Muscle layer of duodenum (tissue), 2 donors: ENCODE results near the gene NFYC.

Experiments used
- H3K27ac ChIP-seq: one replicate; pipeline ENCODE4 v1.7.0; 2013; ENCODE audit warnings: mild to moderate bottlenecking, low read length
- H3K27me3 ChIP-seq: one replicate; pipeline ENCODE4 v1.7.0; 2013; ENCODE audit warnings: low read depth, mild to moderate bottlenecking, control low read depth, low read length
- H3K36me3 ChIP-seq, 2 donors: one replicate each; pipeline ENCODE4 v1.7.0; 2013; ENCODE audit warnings: low read length in 2 of 2, control low read depth in 1 of 2, mild to moderate bottlenecking in 1 of 2; ENCODE audit not compliant: insufficient read depth in 2 of 2, control insufficient read depth in 1 of 2
- H3K4me1 ChIP-seq, 2 donors: one replicate each; pipeline ENCODE4 v1.7.0; 2013; ENCODE audit warnings: low read length in 2 of 2, mild to moderate bottlenecking in 2 of 2, control low read depth in 1 of 2, moderate library complexity in 1 of 2; ENCODE audit not compliant: insufficient read depth in 2 of 2, control insufficient read depth in 1 of 2
- H3K4me3 ChIP-seq, 2 donors: one replicate each; pipeline ENCODE4 v1.7.0; 2013; ENCODE audit warnings: low read length in 2 of 2, low read depth in 1 of 2, mild to moderate bottlenecking in 1 of 2
- H3K9me3 ChIP-seq, 2 donors: one replicate each; pipeline ENCODE4 v1.7.0; 2013; ENCODE audit warnings: low read length in 2 of 2, control low read depth in 1 of 2, mild to moderate bottlenecking in 1 of 2; ENCODE audit not compliant: control insufficient read depth in 1 of 2
- donor health status: healthy.

Gene NFYC

DNA sequence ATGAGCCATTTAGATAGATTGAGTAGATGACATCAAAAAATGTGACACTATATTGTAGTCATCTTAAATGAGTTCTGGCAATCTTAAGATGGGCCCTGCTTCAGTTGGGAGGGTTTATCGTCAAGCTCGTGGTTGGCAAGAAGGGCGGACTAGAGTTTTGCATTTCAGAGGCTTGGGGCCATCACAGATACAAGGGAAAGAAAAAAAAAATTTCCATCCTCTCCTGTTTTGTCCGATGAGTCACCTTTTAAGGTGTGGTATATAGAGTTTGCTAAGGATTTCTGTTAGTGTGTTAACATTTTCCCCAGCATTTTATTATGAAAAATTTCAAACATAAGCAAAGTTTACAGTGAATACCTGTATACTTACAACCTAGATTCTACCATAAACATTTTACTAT, 60.3 kb downstream of the NFYC start:
- no peaks in the 10 kb centered on the region for H3K27me3 ChIP-seq
- no peak overlapping the region for H3K4me3 ChIP-seq
- no peaks in the 10 kb centered on the region for H3K4me1 ChIP-seq
- H3K36me3 ChIP-seq: peaks cover 66 to 69% of the 10 kb centered on the region in 2 donors
- no peaks in the 10 kb centered on the region for H3K9me3 ChIP-seq
- H3K27ac ChIP-seq: no peak overlapping the region

DNA sequence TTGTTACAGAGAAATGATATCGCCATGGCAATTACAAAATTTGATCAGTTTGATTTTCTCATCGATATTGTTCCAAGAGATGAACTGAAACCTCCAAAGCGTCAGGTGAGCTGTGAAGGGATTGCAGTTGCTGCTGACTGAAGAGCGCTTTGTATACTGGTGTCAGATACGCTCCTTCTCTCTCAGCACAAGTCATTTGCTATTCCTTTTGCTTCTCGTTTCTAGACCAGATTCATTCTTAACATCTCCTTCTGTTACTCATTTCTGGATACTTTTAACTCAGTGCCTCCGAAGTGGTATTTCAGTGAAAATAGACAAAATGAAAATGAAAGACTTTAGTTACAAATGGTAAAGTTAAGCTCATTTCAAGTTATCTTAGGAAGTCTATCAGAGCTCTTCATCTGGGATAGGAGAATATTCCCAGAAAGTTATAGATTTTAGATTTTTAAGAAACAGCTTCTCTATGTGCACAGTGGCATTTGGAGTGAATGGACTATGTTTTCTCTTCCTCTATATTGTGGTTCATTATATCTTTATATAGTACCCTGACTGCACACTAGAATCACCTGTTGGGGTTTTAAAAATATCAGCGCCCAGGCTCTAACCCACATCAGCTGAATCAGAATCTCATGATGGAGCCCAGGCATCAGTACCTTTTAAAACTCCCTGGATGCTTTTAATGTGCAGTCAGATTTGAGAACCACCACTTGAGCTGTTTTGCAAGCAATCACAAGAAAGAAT, 61.8 kb downstream of the NFYC start:
- Histone ChIP-seq H3K36me3 (peaks cover 71 to 75% of the 10 kb centered on the region in 2 donors), H3K27me3 (no peaks in the 10 kb centered on the region), H3K4me1 (no peaks in the 10 kb centered on the region), H3K27ac (peak overlapping the region; percentile 12), H3K9me3 (no peaks in the 10 kb centered on the region), H3K4me3 (no peak overlapping the region)

DNA sequence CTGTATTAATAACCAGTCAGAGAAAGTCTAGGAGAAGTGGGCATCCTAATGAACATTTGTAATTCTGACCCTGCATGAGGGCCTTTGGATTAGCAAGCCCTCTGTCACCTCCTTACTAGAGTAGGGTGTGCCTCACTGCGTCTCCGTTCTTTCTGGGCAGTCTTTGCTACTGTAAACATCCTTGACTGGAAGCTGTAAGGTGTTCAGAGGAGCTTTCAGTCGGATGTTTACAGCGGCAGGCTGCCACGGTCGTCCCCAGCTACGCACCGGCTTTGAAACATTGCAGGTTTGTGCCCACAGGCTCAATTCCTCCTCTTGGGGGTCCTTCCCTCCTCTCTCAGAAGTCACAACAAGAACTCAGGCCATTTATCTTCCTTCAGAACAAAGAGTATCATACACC, 62.7 kb downstream of the NFYC start:
- Histone ChIP-seq H3K27ac (peak overlapping the region; percentile 70), H3K9me3 (no peaks in the 10 kb centered on the region), H3K36me3 (peaks cover 70 to 72% of the 10 kb centered on the region in 2 donors), H3K27me3 (no peaks in the 10 kb centered on the region), H3K4me3 (no peak overlapping the region), H3K4me1 (no peaks in the 10 kb centered on the region)

DNA sequence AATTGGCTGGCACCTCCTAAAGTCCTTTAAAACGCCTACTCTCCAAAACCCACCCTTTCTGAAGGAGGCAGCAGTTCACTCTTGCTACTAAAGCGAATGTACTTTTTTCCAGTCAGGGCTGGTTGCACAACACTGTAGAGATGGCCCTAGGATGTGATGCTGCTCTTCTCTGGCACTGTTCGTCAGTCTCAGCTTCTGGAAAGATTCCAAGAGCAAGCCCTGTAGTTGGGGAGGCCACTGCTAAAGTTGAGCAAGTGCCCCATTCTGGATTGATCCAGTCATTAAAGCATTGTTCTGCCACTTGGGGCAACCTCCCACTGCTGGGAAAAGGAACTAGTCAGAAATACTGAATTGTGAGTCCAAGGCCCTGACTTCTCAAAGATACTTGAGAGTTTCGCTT, 63.6 kb downstream of the NFYC start:
- H3K4me1 ChIP-seq: no peaks in the 10 kb centered on the region
- peaks cover 66 to 75% of the 10 kb centered on the region in 2 donors for H3K36me3 ChIP-seq
- H3K4me3 ChIP-seq: no peak overlapping the region
- H3K27me3 ChIP-seq: no peaks in the 10 kb centered on the region
- peak overlapping the region; percentile 70 for H3K27ac ChIP-seq
- H3K9me3 ChIP-seq: no peaks in the 10 kb centered on the region

DNA sequence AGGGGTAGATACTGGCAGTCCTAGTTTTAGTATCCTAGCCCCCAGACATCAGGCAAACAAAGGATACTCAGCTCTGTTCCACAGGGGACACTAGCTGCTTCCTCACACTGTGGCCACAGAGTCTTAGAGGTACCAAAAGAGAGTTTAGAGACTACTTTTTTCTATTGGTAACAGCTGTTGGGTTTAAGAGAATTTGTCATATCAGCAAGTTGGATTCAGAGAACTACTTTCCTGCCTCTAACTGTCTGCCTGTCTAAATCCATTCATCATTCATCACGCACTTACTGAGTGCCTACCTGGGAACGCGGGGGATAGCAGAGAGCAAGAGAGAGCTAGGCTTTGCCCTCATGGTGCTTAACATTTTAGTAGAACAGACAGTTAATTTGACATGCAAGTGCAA, 65.0 kb downstream of the NFYC start:
- H3K27me3 ChIP-seq: no peaks in the 10 kb centered on the region
- H3K36me3 ChIP-seq: peaks cover 68 to 70% of the 10 kb centered on the region in 2 donors
- no peaks in the 10 kb centered on the region for H3K4me1 ChIP-seq
- H3K9me3 ChIP-seq: no peaks in the 10 kb centered on the region
- H3K4me3 ChIP-seq: no peak overlapping the region
- H3K27ac ChIP-seq: no peak overlapping the region

DNA sequence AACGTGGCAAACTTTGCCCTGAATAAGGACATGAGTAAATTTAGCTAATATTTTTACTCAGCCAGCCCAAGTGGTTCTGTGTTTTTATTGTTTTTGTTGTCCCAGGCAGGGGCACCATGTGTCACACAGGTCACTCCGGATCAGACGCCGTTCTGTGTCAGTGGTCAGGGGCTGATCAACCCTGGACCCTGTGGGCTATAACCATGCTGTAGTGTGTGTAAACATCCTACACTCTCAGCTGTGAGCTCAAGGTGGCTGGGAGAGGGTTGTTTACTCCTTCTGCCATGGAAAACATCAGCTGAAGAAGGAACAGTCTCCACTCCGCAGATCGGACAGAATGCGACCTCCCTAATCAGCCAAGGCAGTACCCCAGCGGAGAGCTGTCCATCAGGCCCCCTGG, 65.6 kb downstream of the NFYC start:
- Histone ChIP-seq H3K9me3 (no peaks in the 10 kb centered on the region), H3K27me3 (no peaks in the 10 kb centered on the region), H3K36me3 (peaks cover 68 to 72% of the 10 kb centered on the region in 2 donors), H3K4me1 (no peaks in the 10 kb centered on the region), H3K27ac (peak overlapping the region; percentile 62), H3K4me3 (no peak overlapping the region)

DNA sequence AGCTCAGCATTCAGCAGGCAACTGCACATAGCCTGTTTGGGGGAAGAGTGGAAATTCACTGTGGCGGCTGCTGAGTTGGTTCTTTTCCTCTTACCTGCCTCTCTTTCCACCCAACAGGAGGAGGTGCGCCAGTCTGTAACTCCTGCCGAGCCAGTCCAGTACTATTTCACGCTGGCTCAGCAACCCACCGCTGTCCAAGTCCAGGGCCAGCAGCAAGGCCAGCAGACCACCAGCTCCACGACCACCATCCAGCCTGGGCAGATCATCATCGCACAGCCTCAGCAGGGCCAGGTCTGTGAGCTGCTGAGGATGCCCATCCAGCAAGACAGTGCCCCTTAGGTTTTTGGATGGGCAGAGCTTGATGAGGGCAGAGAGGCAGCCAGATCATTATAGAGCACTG, 66.5 kb downstream of the NFYC start:
- Histone ChIP-seq H3K9me3 (no peaks in the 10 kb centered on the region), H3K4me1 (no peaks in the 10 kb centered on the region), H3K36me3 (peaks cover 65 to 76% of the 10 kb centered on the region in 2 donors), H3K27me3 (no peaks in the 10 kb centered on the region), H3K4me3 (no peak overlapping the region), H3K27ac (peak overlapping the region; percentile 62)

DNA sequence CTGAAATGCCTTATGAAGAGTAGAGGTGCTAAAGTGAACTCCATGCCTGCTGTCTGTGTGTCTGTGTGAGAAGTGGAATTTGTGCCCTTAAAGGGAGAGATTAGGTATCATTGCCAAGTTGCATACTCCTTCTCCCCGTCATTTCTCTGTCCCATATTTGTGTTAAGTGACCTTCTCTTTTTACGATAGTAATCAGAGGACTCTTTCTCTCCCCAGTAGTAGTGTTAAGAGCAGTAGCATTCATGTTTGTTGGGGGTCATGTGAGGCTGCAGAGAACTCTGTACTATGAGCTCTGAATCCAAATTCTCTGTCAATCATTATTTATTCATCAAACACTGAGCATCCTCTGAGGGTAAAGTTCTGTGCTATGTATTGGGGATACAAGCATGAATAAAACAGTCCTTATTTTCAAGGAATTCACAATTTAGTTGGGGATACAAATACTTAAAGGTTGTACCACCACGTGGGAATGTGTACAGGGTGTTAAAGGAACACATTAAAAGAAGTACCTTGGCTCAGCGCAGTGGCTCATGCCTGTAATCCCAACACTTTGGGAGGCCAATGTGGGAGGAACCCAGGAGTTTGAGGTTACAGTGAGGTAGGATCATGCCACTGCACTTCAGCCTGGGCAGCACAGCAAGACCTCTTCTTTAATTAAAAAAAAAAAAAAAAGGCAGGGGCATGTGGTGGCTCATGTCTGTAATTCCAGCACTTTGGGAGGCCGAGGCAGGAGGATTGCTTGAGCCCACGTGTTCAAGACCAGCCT, 67.3 kb downstream of the NFYC start:
- H3K36me3 ChIP-seq: peaks cover 62 to 75% of the 10 kb centered on the region in 2 donors
- H3K27ac ChIP-seq: peak overlapping the region; percentile 62
- H3K4me3 ChIP-seq: no peak overlapping the region
- H3K27me3 ChIP-seq: no peaks in the 10 kb centered on the region
- H3K4me1 ChIP-seq: no peaks in the 10 kb centered on the region
- no peaks in the 10 kb centered on the region for H3K9me3 ChIP-seq

DNA sequence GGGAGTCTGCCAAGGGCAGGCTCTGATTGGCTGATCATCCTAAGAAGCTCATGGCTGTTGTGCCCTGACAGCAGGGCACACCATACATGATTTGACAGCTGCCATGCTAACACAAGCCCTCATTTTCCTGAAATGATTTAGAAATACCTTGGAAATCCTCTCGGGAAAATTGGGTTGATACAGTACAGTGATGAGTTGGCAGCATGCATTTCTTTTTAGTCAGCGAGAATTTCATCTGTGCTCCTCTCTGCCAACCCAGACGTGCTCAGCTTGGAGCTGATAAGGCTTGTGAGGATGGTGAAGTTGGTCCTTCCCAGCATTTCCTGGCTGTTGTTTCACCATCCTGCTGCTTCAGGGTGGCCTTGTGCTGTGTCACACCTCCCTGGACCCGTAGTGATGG, 69.5 kb downstream of the NFYC start:
- H3K9me3 ChIP-seq: no peaks in the 10 kb centered on the region
- no peak overlapping the region for H3K4me3 ChIP-seq
- no peaks in the 10 kb centered on the region for H3K27me3 ChIP-seq
- no peaks in the 10 kb centered on the region for H3K4me1 ChIP-seq
- no peak overlapping the region for H3K27ac ChIP-seq
- H3K36me3 ChIP-seq: peaks cover 64 to 69% of the 10 kb centered on the region in 2 donors

DNA sequence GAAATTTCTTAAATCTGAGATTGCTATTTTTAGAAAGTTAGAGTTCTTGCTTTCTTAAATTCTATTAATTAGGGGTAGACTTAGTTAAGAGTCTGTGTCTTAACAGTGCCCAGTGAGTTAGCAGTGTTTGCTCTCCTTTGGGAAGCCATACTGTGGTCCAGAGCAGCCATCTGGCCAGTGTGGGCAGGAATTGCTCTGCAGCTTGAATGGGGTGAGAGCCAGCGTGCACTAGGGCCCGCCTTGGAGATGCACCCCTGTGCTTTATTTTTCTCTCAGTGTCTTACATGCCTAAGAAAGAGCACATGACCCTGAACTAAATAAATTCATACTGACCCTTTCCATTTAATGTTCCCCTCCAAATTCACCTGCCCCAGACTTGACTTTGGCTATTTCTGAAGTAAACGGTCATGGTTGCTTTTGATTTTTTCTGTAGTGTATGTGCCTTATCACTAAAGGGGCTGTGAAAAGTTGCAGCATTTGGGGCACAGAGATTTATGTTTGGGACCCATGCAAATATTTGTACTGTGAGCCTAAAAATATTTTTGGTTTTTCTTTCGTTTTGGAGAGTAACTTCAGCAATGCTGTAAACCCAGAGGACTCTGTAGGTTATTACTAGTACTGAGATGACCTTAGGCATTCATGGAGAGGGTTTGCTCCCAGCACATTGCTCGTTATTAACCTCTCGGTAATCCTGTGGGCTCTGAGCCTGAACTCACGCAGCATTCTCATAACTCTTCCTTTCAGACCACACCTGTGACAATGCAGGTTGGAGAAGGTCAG, 70.8 kb downstream of the NFYC start:
- Histone ChIP-seq H3K36me3 (peaks cover 65 to 70% of the 10 kb centered on the region in 2 donors), H3K4me3 (no peak overlapping the region), H3K9me3 (no peaks in the 10 kb centered on the region), H3K27ac (no peak overlapping the region), H3K27me3 (no peaks in the 10 kb centered on the region), H3K4me1 (no peaks in the 10 kb centered on the region)
